ENCODE data around the gene CSNK2A2. TPM values are rescaled to one million over a fixed set of nuclear protein-coding genes. Genes with fewer than 3 reads are reported as not detected.

Gene CSNK2A2
- total and polyA plus RNA-seq, 7 donors: 14.1 to 79.8 (median 29.5) TPM

- Histone ChIP-seq H3K27ac (no peak overlapping the region), H3K4me3 (no peak overlapping the region), H3K4me1 (no peaks in the 10 kb centered on the region), H3K27me3 (no peaks in the 10 kb centered on the region), H3K9me3 (no peaks in the 10 kb centered on the region), H3K36me3 (no peaks in the 10 kb centered on the region)
- no peak for DNase-seq
- WGBS, 2 donors: 80 to 90% methylated on average over 8 of the region's 8 CpGs
- TF ChIP-seq EP300 (IDR thresholded peaks at IDR 0.05): no peak
- TF ChIP-seq CTCF (IDR thresholded peaks at IDR 0.05): no peak
- TF ChIP-seq POLR2A (IDR thresholded peaks at IDR 0.05): no peak
- TF ChIP-seq POLR2AphosphoS5 (IDR thresholded peaks at IDR 0.05): no peak
- intact Hi-C loops (cut with DNase I): no loop called here
Observed at GRCh38 chr16:58225965-58226602, 28.2 kb upstream of the CSNK2A2 start.

DNA sequence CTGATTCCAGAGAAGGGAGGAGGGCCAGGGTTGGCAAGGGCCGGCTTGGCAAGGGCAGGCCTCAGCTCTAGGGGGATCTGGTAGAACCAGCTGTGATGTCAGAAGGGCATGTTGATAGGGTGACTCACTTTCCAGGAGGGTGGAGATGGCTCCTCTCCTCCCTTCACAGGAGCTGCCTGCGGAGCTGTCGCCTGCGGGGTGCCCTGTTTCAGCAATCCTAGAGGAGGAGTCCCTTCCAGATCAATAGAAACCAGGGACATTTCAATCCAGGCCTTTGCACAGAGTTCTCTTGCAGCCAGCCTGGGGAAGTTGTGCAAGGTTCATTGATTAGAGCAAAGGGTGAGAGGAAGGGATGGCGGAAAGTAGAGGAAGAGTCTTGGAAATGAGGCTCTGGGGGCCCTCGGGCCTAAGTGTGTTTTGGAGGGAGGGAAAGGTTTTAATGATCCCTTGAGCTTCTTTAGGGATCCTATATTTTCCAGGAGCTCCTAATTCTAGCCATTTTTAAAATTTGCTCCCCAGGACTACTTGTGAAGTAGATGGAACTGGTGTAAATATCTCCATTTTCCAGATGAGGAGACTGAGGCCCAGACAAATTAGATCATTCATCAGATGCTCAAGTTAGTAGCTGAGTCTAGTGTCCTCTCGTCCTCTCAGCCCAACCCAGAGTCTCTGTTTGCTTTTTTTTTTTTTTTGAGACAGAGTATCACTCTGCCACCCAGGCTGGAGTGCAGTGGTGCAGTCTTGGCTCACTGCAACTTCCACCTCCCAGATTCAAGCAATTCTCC is 24.8 kb upstream of the CSNK2A2 start:
- Histone ChIP-seq H3K4me1 (no peaks in the 10 kb centered on the region), H3K9me3 (no peaks in the 10 kb centered on the region), H3K27me3 (no peaks in the 10 kb centered on the region), H3K36me3 (no peaks in the 10 kb centered on the region), H3K4me3 (no peak overlapping the region), H3K27ac (no peak overlapping the region)
- 82 to 88% methylated on average over 7 of the region's 7 CpGs for WGBS, 2 donors
- no peak for TF ChIP-seq CTCF (IDR thresholded peaks at IDR 0.05)
- DNase-seq: no peak
- intact Hi-C loops (cut with DNase I): no loop called here

GRCh38 chr16:58219432-58219831 is 21.5 kb upstream of the CSNK2A2 start:
- no peaks in the 10 kb centered on the region for H3K27me3 ChIP-seq
- DNase-seq: no peak
- intact Hi-C loops (cut with DNase I): no loop called here
- H3K9me3 ChIP-seq: no peaks in the 10 kb centered on the region
- no peaks in the 10 kb centered on the region for H3K4me1 ChIP-seq
- no peak for TF ChIP-seq POLR2A (IDR thresholded peaks at IDR 0.05)
- TF ChIP-seq EP300 (IDR thresholded peaks at IDR 0.05): no peak
- no peak for TF ChIP-seq CTCF (IDR thresholded peaks at IDR 0.05)
- TF ChIP-seq POLR2AphosphoS5 (IDR thresholded peaks at IDR 0.05): no peak
- H3K4me3 ChIP-seq: no peak overlapping the region
- H3K36me3 ChIP-seq: no peaks in the 10 kb centered on the region
- H3K27ac ChIP-seq: no peak overlapping the region

GRCh38 chr16:58218786-58219185 is 20.9 kb upstream of the CSNK2A2 start:
- Histone ChIP-seq H3K27me3 (no peaks in the 10 kb centered on the region), H3K4me3 (no peak overlapping the region), H3K4me1 (no peaks in the 10 kb centered on the region), H3K27ac (no peak overlapping the region), H3K9me3 (no peaks in the 10 kb centered on the region), H3K36me3 (no peaks in the 10 kb centered on the region)
- 29 to 48% methylated on average over 3 of the region's 3 CpGs for WGBS, 2 donors
- no peak for DNase-seq
- TF ChIP-seq POLR2A (IDR thresholded peaks at IDR 0.05): no peak
- TF ChIP-seq EP300 (IDR thresholded peaks at IDR 0.05): no peak
- no peak for TF ChIP-seq CTCF (IDR thresholded peaks at IDR 0.05)
- TF ChIP-seq POLR2AphosphoS5 (IDR thresholded peaks at IDR 0.05): no peak
- intact Hi-C loops (cut with DNase I): no loop called here

All from sigmoid colon (tissue), 7 donors.